Epithelial cell of esophagus (primary cell): ENCODE results near the gene SERTM2.

Experiments
- DNase-seq: peaks from one replicate; pipeline ENCODE4 v3.0.0; 2010; ENCODE audit warnings: low read depth
- H3K4me3 ChIP-seq: 2 replicates; pipeline ENCODE4 v1.5.1; 2011; ENCODE audit warnings: mild to moderate bottlenecking, low read length, control low read depth
- TF ChIP-seq, protein P1 (sequence below): IDR thresholded peaks from 2 replicates; pipeline ENCODE4 v1.5.1; 2011; ENCODE audit warnings: low read depth, mild to moderate bottlenecking, low read length, control low read depth, inconsistent platforms; ENCODE audit not compliant: insufficient read depth; ENCODE audit errors: missing control alignments

The SERTM2 gene

DNA sequence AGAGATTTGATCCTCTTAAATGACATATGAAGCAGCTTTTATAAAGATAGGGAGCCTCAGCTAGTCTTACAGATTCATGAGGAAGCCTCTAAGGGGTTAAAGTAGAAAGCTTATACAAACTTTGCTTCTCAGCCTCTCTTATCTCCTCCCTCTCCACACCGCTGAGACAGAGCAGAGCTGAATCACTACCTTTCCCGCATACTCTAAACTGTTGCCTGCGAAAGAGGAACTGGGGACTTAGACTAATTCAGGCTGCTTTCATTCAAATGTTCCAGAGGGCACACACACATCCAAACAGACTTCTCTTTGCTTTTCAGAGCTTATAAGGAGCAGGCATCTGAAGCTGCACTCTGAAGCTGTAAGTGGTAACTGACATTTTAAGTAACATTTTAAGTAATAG lies at the start of gene SERTM2:
Gene SERTM2, plus strand, starts transcription at position 169 of the 400 bp plus-strand sequence. CDS start 7,213 bp downstream, outside the sequence.
- H3K4me3 ChIP-seq: no peak within 1 kb of the TSS
- peak; percentile 16 for DNase-seq
- TF ChIP-seq, protein P1, sequence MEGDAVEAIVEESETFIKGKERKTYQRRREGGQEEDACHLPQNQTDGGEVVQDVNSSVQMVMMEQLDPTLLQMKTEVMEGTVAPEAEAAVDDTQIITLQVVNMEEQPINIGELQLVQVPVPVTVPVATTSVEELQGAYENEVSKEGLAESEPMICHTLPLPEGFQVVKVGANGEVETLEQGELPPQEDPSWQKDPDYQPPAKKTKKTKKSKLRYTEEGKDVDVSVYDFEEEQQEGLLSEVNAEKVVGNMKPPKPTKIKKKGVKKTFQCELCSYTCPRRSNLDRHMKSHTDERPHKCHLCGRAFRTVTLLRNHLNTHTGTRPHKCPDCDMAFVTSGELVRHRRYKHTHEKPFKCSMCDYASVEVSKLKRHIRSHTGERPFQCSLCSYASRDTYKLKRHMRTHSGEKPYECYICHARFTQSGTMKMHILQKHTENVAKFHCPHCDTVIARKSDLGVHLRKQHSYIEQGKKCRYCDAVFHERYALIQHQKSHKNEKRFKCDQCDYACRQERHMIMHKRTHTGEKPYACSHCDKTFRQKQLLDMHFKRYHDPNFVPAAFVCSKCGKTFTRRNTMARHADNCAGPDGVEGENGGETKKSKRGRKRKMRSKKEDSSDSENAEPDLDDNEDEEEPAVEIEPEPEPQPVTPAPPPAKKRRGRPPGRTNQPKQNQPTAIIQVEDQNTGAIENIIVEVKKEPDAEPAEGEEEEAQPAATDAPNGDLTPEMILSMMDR: no peak

DNA sequence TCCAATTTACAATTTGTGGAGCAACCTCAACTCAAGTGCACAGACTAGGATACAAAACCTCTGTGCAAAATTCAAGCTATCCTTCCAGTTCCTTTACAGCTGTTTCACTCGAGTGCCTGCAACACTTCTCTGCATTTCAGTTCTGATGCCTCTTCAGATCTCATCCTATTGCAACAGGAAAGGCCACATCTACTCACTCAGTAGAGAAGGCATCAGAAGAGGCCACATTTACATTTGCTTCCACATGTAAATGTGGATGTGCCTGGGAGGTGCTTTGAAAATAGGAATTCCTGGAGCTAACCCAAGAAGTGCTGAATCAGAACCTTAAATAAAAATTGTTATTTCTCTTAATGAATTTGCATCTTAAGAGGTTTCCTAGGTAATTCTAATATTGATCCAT lies 45.8 kb upstream of the SERTM2 start:
- TF ChIP-seq, protein P1: no peak
- no peak overlapping the region for H3K4me3 ChIP-seq
- DNase-seq: no peak

DNA sequence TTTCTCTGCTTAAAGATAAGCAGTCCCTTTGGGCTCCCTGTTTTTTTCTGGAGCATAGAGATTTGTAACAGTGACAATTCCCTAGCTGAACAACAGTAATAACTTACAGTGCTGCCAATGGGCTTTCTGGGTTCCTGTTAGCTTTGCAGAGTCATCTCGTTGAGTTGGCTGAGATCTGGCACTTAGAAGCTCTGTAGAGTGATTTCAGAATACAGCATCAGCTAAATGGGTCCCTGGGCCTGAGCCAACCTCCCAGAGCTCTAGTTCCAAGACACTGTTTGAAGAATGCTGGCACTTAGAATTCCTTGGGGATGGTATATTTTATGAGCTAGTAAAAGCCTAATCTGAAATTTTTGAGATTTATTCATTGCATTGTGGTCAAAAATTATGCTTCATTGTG lies 43.5 kb upstream of the SERTM2 start:
- H3K4me3 ChIP-seq: no peak overlapping the region
- no peak for DNase-seq
- TF ChIP-seq, protein P1: no peak

DNA sequence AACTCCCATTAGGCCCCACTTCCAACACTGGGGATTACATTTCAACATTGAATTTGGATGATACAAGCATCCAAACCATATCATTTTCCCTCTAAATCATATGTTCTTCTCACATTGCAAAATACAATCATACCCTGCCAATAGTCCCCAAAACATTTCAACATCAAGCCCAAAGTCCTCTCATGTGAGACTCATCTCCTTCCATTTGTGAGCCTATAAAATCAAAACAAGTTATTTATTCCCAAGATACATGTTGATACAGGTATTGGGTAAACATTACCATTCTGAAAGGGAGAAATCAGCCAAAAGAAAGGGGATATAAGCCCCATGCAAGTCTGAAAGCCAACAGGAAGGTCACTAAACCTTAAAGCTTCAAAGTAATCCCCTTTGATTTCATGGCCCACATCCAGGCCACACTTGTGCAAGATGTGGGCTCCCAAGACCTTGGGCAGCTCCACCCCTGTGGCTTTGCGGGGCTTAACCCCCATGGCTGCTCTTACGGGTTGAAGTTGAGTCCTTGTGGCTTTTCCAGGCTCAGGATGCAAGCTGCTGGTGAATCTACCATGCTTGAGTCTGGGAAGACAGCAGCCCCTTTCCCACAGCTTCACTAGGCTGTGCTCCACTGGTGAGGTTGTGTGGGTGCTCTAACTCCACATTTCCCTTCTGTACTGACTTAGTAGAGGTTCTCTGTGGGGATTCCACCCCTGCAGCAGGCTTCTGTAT lies 40.6 kb upstream of the SERTM2 start:
- DNase-seq: no peak
- H3K4me3 ChIP-seq: no peak overlapping the region
- TF ChIP-seq, protein P1: no peak

DNA sequence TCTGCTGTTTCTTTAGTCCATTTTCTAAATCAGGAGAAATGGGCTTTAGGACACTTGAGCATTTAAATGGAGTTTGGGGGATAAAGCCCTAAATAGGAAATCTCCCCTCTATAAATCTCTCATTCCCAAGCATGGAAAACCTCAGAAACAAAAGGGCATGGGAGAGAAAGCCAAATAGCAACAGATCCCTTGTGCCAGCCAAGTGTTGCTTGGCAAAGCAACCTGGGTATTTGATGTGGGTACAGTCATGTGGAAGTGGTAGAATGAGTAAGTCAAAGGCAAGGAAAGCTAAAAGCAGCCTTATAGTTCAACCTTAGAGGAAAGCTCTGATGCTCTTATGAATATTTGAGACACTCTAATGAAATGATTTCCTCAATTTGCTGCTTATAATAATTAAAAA lies 29.5 kb upstream of the SERTM2 start:
- no peak overlapping the region for H3K4me3 ChIP-seq
- TF ChIP-seq, protein P1: no peak
- no peak for DNase-seq

DNA sequence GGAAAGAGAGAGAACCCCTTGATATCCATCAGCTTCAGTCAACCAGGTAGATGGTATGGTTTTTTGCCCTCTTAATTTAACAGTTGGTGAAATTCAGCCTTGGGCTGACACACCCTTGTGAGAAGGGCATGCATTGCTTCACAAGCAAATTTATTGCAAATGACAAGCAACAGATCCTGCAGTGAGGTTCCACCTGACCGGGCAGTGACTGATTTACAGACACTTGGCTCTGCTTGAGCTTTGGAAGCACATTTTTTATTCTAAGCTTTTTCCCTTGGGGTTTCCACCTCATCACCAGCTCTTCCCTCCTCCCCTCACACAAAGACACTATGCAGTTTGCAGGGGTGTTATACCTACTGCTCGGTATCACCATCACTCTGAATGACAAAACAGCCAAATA lies 28.3 kb upstream of the SERTM2 start:
- DNase-seq: no peak
- TF ChIP-seq, protein P1: no peak
- no peak overlapping the region for H3K4me3 ChIP-seq

DNA sequence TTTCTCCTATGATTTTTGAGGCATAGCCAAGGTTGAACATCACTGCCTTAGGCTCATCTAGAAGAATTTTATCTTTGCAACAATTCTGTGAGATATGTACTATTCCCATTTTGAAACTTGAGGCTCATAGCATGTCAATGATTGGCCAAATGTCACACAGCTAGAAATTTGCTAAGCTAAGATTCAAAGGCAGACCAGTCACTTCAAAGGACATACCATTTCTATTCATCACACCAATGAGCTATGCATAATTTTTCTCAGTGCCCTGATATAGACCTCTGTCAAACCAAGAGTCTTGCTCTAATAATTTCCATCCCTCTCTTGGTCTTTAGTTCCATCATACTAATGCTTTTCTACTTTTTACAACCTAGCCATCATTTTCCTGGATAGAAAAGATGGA lies 27.6 kb upstream of the SERTM2 start:
- DNase-seq: no peak
- TF ChIP-seq, protein P1: no peak
- H3K4me3 ChIP-seq: no peak overlapping the region
